ENCODE data around the gene MPPED1.

MPPED1 gene

GRCh38 chr22:43401661-43402060 lies 10.2 kb upstream of the MPPED1 start:
- Mint-ChIP-seq H3K27me3 (ENCODE audit: low read depth, poor library complexity) (peaks cover 20% of the 10 kb centered on the region), H3K9me3 (no peaks in the 10 kb centered on the region), H3K4me3 (no peak overlapping the region), H3K27ac (no peak overlapping the region), H3K36me3 (ENCODE audit: low read depth) (no peaks in the 10 kb centered on the region), H3K4me1 (no peaks in the 10 kb centered on the region)
- DNase-seq, result no peak
- no peak for TF ChIP-seq CTCF (IDR thresholded peaks at IDR 0.05)

GRCh38 chr22:43402128-43402527 lies 9.7 kb upstream of the MPPED1 start:
- H3K4me1 Mint-ChIP-seq, result no peaks in the 10 kb centered on the region
- no peak for TF ChIP-seq CTCF (IDR thresholded peaks at IDR 0.05)
- H3K27me3 Mint-ChIP-seq (ENCODE audit: low read depth, poor library complexity), result peaks cover 22% of the 10 kb centered on the region
- no peak overlapping the region for H3K27ac Mint-ChIP-seq
- no peaks in the 10 kb centered on the region for H3K9me3 Mint-ChIP-seq
- H3K4me3 Mint-ChIP-seq, result no peak overlapping the region
- DNase-seq, result no peak
- H3K36me3 Mint-ChIP-seq (ENCODE audit: low read depth), result no peaks in the 10 kb centered on the region

GRCh38 chr22:43404673-43405385 lies 7.0 kb upstream of the MPPED1 start:
- Mint-ChIP-seq H3K9me3 (no peaks in the 10 kb centered on the region), H3K4me1 (no peaks in the 10 kb centered on the region), H3K27me3 (ENCODE audit: low read depth, poor library complexity) (peaks cover 32% of the 10 kb centered on the region), H3K27ac (no peak overlapping the region), H3K36me3 (ENCODE audit: low read depth) (no peaks in the 10 kb centered on the region), H3K4me3 (no peak overlapping the region)
- no peak for DNase-seq
- no peak for TF ChIP-seq CTCF (IDR thresholded peaks at IDR 0.05)

GRCh38 chr22:43406186-43406790 lies 5.5 kb upstream of the MPPED1 start:
- Mint-ChIP-seq H3K4me3 (no peak overlapping the region), H3K27ac (no peak overlapping the region), H3K27me3 (ENCODE audit: low read depth, poor library complexity) (peaks cover 47% of the 10 kb centered on the region), H3K36me3 (ENCODE audit: low read depth) (no peaks in the 10 kb centered on the region), H3K4me1 (no peaks in the 10 kb centered on the region), H3K9me3 (no peaks in the 10 kb centered on the region)
- no peak for TF ChIP-seq CTCF (IDR thresholded peaks at IDR 0.05)
- no peak for DNase-seq

GRCh38 chr22:43407591-43407990 lies 4.2 kb upstream of the MPPED1 start:
- Mint-ChIP-seq H3K4me1 (peaks cover 3% of the 10 kb centered on the region), H3K27ac (no peak overlapping the region), H3K4me3 (no peak overlapping the region), H3K9me3 (no peaks in the 10 kb centered on the region), H3K27me3 (ENCODE audit: low read depth, poor library complexity) (peaks cover 52% of the 10 kb centered on the region), H3K36me3 (ENCODE audit: low read depth) (no peaks in the 10 kb centered on the region)
- TF ChIP-seq CTCF (IDR thresholded peaks at IDR 0.05), result no peak
- DNase-seq, result no peak

GRCh38 chr22:43408009-43408408 lies 3.8 kb upstream of the MPPED1 start:
- no peak overlapping the region for H3K4me3 Mint-ChIP-seq
- no peaks in the 10 kb centered on the region for H3K9me3 Mint-ChIP-seq
- peaks cover 7% of the 10 kb centered on the region for H3K4me1 Mint-ChIP-seq
- H3K27me3 Mint-ChIP-seq (ENCODE audit: low read depth, poor library complexity), result peaks cover 56% of the 10 kb centered on the region
- H3K36me3 Mint-ChIP-seq (ENCODE audit: low read depth), result no peaks in the 10 kb centered on the region
- H3K27ac Mint-ChIP-seq, result no peak overlapping the region
- no peak for TF ChIP-seq CTCF (IDR thresholded peaks at IDR 0.05)
- DNase-seq, result no peak
